Activated CD4-positive, CD25-positive, alpha-beta regulatory T cell (primary cell): ENCODE results near the gene FLT1.

Experiments used
- DNase-seq, 4 experiments: peaks; one replicate each; lab custom pipeline; 2025; lab: John Stamatoyannopoulos, UW

The FLT1 gene

GRCh38 chr13:28528848-28529247 is 33.9 kb upstream of the FLT1 start:
- no peak for DNase-seq

GRCh38 chr13:28528388-28528787 is 33.5 kb upstream of the FLT1 start:
- no peak for DNase-seq

- no peak for DNase-seq
Observed at GRCh38 chr13:28527629-28528028, 32.7 kb upstream of the FLT1 start.

GRCh38 chr13:28526876-28527275 is 31.9 kb upstream of the FLT1 start:
- no peak for DNase-seq

- no peak for DNase-seq
Observed at GRCh38 chr13:28522871-28523270, 27.9 kb upstream of the FLT1 start.

GRCh38 chr13:28513745-28514144 is 18.8 kb upstream of the FLT1 start:
- no peak for DNase-seq

- no peak for DNase-seq
Observed at GRCh38 chr13:28510542-28510941, 15.6 kb upstream of the FLT1 start.

GRCh38 chr13:28510066-28510465 is 15.1 kb upstream of the FLT1 start:
- DNase-seq, result no peak

- no peak for DNase-seq
Observed at GRCh38 chr13:28505543-28506135, 10.7 kb upstream of the FLT1 start.

GRCh38 chr13:28503182-28503967 is 8.4 kb upstream of the FLT1 start:
- no peak for DNase-seq

GRCh38 chr13:28501547-28501946 is 6.6 kb upstream of the FLT1 start:
- no peak for DNase-seq

- DNase-seq, result no peak
Observed at GRCh38 chr13:28499609-28500008, 4.7 kb upstream of the FLT1 start.

GRCh38 chr13:28498481-28499115 is 3.7 kb upstream of the FLT1 start:
- DNase-seq, result no peak

GRCh38 chr13:28497143-28497876 is 2.4 kb upstream of the FLT1 start:
- DNase-seq, result no peak

GRCh38 chr13:28496188-28496564 is 1.2 kb upstream of the FLT1 start:
- DNase-seq, result no peak

GRCh38 chr13:28495538-28496187 is 735 bp upstream of the FLT1 start:
- DNase-seq, result no peak

- no peak for DNase-seq
Observed at GRCh38 chr13:28494504-28494777, 487 bp downstream of the FLT1 start.

- DNase-seq, result no peak
Observed at GRCh38 chr13:28493740-28494503, 1.0 kb downstream of the FLT1 start.

- no peak for DNase-seq
Observed at GRCh38 chr13:28492569-28493367, 2.2 kb downstream of the FLT1 start.

GRCh38 chr13:28490061-28490460 is 4.9 kb downstream of the FLT1 start:
- no peak for DNase-seq

- DNase-seq, result no peak
Observed at GRCh38 chr13:28489524-28489931, 5.4 kb downstream of the FLT1 start.
